Endothelial cell of umbilical vein (primary cell): ENCODE measurements around the gene SHC4. TPM values are rescaled to one million over a fixed set of nuclear protein-coding genes. Genes with fewer than 3 reads are reported as not detected.

Experiments
- BruUV-seq: library from RNA; stranded (reverse); fragments of 400-500 nt; replicated peaks from 2 replicates; lab custom pipeline; 2021; lab: Mats Ljungman, UMichigan
- CTCF ChIA-PET: fragments of 300-600, 350-600 bp; sonication (Branson Sonifier 250); formaldehyde crosslinking; loops from one replicate; lab custom pipeline; 2021; ENCODE audit warnings: antibody characterized with exemption, inconsistent platforms; lab: Charles Lee
- POLR2A ChIA-PET: fragments of 300-600, 350-600 bp; sonication (Branson Sonifier 250); formaldehyde crosslinking; loops from one replicate; lab custom pipeline; 2021; ENCODE audit warnings: antibody characterized with exemption, inconsistent platforms; lab: Charles Lee
- DNase-seq: peaks from one replicate; pipeline ENCODE4 v3.0.0-alpha.2; 2011; ENCODE audit warnings: low read depth, low spot score
- FAIRE-seq: peaks from 2 replicates; lab custom pipeline; 2011; peaks lifted over from hg19 to GRCh38; lab: Jason Lieb, UNC
- H2AFZ ChIP-seq: 2 replicates; pipeline ENCODE4 v1.6.0; 2012; ENCODE audit warnings: low read depth, low read length, control low read depth, inconsistent platforms
- H3K27ac ChIP-seq: 2 replicates; pipeline ENCODE4 v1.5.1; 2011; ENCODE audit warnings: low read depth, mild to moderate bottlenecking, control low read depth, low read length, moderate library complexity; ENCODE audit not compliant: insufficient read depth
- H3K27me3 ChIP-seq, 2 experiments: 2 replicates each; pipeline versions ENCODE4 v1.6.0 to v1.6.1; 2011; ENCODE audit warnings: low read length in 2 of 2, mixed read lengths in 1 of 2; ENCODE audit not compliant: control insufficient read depth in 2 of 2, insufficient read depth in 2 of 2
- H3K36me3 ChIP-seq, 2 experiments: 2 replicates in 1 of 2; 3 replicates in 1 of 2; pipeline ENCODE4 v1.5.1; 2011; ENCODE audit warnings: low read length in 2 of 2, mild to moderate bottlenecking in 1 of 2, moderate library complexity in 1 of 2; ENCODE audit not compliant: control insufficient read depth in 2 of 2, insufficient read depth in 2 of 2; ENCODE audit errors: extremely low read depth in 1 of 2
- H3K4me1 ChIP-seq: 3 replicates; pipeline ENCODE4 v1.5.1; 2011; ENCODE audit warnings: mild to moderate bottlenecking, low read length; ENCODE audit not compliant: control insufficient read depth, insufficient read depth; ENCODE audit errors: extremely low read depth
- H3K4me2 ChIP-seq: 2 replicates; pipeline ENCODE4 v1.6.1; 2011; ENCODE audit warnings: low read length, control low read depth, mixed read lengths; ENCODE audit not compliant: insufficient read depth
- H3K4me3 ChIP-seq, 3 experiments: fragments of 200-600 bp in 1 of 3; sonication (generic), shearing (Covaris generic) in 1 of 3; replicated peaks in 1 of 3; 2 replicates each; pipeline ENCODE4 v1.5.1; 2011 to 2016; ENCODE audit warnings: control low read depth in 3 of 3, low read length in 3 of 3, mild to moderate bottlenecking in 2 of 3, inconsistent platforms in 1 of 3, low read depth in 1 of 3, moderate library complexity in 1 of 3; ENCODE audit not compliant: insufficient read depth in 1 of 3
- H3K79me2 ChIP-seq: 2 replicates; pipeline ENCODE4 v1.6.0; 2012; ENCODE audit warnings: low read length, inconsistent platforms; ENCODE audit not compliant: control insufficient read depth, insufficient read depth
- H3K9ac ChIP-seq: replicated peaks from 2 replicates; pipeline ENCODE3; 2011; ENCODE audit warnings: low read length, control low read depth; ENCODE audit not compliant: insufficient read depth; ENCODE audit errors: extremely low read depth
- H3K9me1 ChIP-seq: replicated peaks from 3 replicates; pipeline ENCODE4 v1.6.0; 2011; ENCODE audit warnings: mild to moderate bottlenecking, low read length; ENCODE audit not compliant: control insufficient read depth, insufficient read depth; ENCODE audit errors: extremely low read depth
- H3K9me3 ChIP-seq: replicated peaks from 2 replicates; pipeline ENCODE4 v1.5.1; 2012; ENCODE audit warnings: low read length, inconsistent platforms; ENCODE audit not compliant: control insufficient read depth, insufficient read depth
- H4K20me1 ChIP-seq: replicated peaks from 2 replicates; pipeline ENCODE3; 2011; ENCODE audit warnings: mild to moderate bottlenecking, low read length; ENCODE audit not compliant: control insufficient read depth, insufficient read depth; ENCODE audit errors: extremely low read depth
- EZH2 ChIP-seq: IDR thresholded peaks from 2 replicates; pipeline ENCODE4 v1.6.1; 2012; ENCODE audit warnings: borderline replicate concordance, low read depth, mild to moderate bottlenecking, moderate library complexity, low read length, inconsistent platforms; ENCODE audit not compliant: severe bottlenecking
- FOS ChIP-seq: IDR thresholded peaks from 2 replicates; pipeline ENCODE4 v1.6.1; 2011; ENCODE audit warnings: mild to moderate bottlenecking, low read length, moderate library complexity, borderline replicate concordance; ENCODE audit not compliant: insufficient read depth
- GATA2 ChIP-seq: IDR thresholded peaks from 2 replicates; pipeline ENCODE4 v1.7.0; 2011; ENCODE audit warnings: low read depth, mild to moderate bottlenecking, moderate library complexity, mixed read lengths, low read length; ENCODE audit not compliant: insufficient read length, insufficient read depth
- JUN ChIP-seq: IDR thresholded peaks from 2 replicates; pipeline ENCODE4 v1.6.1; 2011; ENCODE audit warnings: borderline replicate concordance, low read depth; ENCODE audit not compliant: insufficient read length, insufficient read depth
- MYC ChIP-seq: IDR thresholded peaks from one replicate; pipeline ENCODE4 v1.6.1; 2011; ENCODE audit warnings: mild to moderate bottlenecking, low read depth, low read length
- POLR2A ChIP-seq: IDR thresholded peaks from 2 replicates; pipeline ENCODE4 v1.6.1; 2012; ENCODE audit warnings: low read depth, mild to moderate bottlenecking, control low read depth, low read length
- POLR2AphosphoS5 ChIP-seq: IDR thresholded peaks from 2 replicates; pipeline ENCODE4 v1.6.1; 2012; ENCODE audit warnings: low read depth, mild to moderate bottlenecking, control low read depth, low read length, moderate library complexity; ENCODE audit not compliant: insufficient read depth
- dilution Hi-C: fragments of 300-500 bp; cut with MboI; formaldehyde crosslinking; loops from one replicate; pipeline ENCODE4 v1.15.0; 2019; ENCODE audit warnings: low sequenced_read_pairs; ENCODE audit not compliant: extremely low pct_ligation_motif_present
- intact Hi-C: fragments of 100-400 bp; cut with micrococcal nuclease; formaldehyde crosslinking; loops from one replicate; pipeline ENCODE4 v1.10.0; 2022
- polyA plus RNA-seq, 4 experiments: library from polyadenylated mRNA; depleted of rRNA in 3 of 4; stranded (reverse) in 3 of 4; unstranded in 1 of 4; fragments of >200 nt; gene quantifications; 2 replicates each; pipeline versions ENCODE4 v1.2.1 to v1.2.3, GENCODE V29; 2011 to 2012; ENCODE audit warnings: missing spikeins in 1 of 4
- total RNA-seq: library from RNA; stranded (reverse); gene quantifications from 2 replicates; pipeline ENCODE4 v1.2.3, GENCODE V29; 2021
- TF ChIP-seq, protein P1 (sequence below), 2 donors: IDR thresholded peaks; 1 replicate in 1 of 2; 2 replicates in 1 of 2; pipeline ENCODE4 v1.5.1; 2011; ENCODE audit warnings: low read length in 2 of 2, mild to moderate bottlenecking in 2 of 2, moderate library complexity in 2 of 2, control low read depth in 1 of 2, inconsistent platforms in 1 of 2, low read depth in 1 of 2; ENCODE audit not compliant: insufficient read depth in 1 of 2; ENCODE audit errors: extremely low read depth in 1 of 2
- TF ChIP-seq, protein P2 (sequence below): IDR thresholded peaks from 2 replicates; pipeline ENCODE4 v1.6.1; 2011; ENCODE audit not compliant: insufficient read depth, insufficient read length

The SHC4 gene
- total and polyA plus RNA-seq, 2 donors (not counting 3 experiments of a cell fraction or from before 2014, with no cell fraction given) = 0.20 TPM; not detected in 1

- dilution Hi-C loops (no loop called here), intact Hi-C loops (no loop called here)
- Histone ChIP-seq H3K4me1 (peaks cover 10% of the 10 kb centered on the region), H3K79me2 (no peaks in the 10 kb centered on the region), H3K36me3 (no peaks in the 10 kb centered on the region), H3K4me3 (no peak overlapping the region), H2AFZ (no peak overlapping the region), H4K20me1 (no peaks in the 10 kb centered on the region), H3K9me1 (no peaks in the 10 kb centered on the region), H3K9me3 (no peaks in the 10 kb centered on the region), H3K27ac (no peak overlapping the region), H3K4me2 (no peak overlapping the region), H3K27me3 (peaks cover 2 to 6% of the 10 kb centered on the region in 2 experiments), H3K9ac (no peak overlapping the region)
- no peak for FAIRE-seq
- DNase-seq = no peak
- ChIA-PET POLR2A (no interaction called here), CTCF (no interaction called here)
- no TSS peak for BruUV-seq
- TF ChIP-seq GATA2 (no peak), MYC (no peak), POLR2AphosphoS5 (no peak), JUN (no peak), POLR2A (no peak), EZH2 (no peak), FOS (no peak)
- TF ChIP-seq, protein P1, sequence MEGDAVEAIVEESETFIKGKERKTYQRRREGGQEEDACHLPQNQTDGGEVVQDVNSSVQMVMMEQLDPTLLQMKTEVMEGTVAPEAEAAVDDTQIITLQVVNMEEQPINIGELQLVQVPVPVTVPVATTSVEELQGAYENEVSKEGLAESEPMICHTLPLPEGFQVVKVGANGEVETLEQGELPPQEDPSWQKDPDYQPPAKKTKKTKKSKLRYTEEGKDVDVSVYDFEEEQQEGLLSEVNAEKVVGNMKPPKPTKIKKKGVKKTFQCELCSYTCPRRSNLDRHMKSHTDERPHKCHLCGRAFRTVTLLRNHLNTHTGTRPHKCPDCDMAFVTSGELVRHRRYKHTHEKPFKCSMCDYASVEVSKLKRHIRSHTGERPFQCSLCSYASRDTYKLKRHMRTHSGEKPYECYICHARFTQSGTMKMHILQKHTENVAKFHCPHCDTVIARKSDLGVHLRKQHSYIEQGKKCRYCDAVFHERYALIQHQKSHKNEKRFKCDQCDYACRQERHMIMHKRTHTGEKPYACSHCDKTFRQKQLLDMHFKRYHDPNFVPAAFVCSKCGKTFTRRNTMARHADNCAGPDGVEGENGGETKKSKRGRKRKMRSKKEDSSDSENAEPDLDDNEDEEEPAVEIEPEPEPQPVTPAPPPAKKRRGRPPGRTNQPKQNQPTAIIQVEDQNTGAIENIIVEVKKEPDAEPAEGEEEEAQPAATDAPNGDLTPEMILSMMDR (IDR thresholded peaks at IDR 0.05; ENCODE audit: extremely low read depth in 1 of 2, insufficient read depth in 1 of 2, low read depth in 1 of 2, low read length in 2 of 2) = no peak
- TF ChIP-seq, protein P2, sequence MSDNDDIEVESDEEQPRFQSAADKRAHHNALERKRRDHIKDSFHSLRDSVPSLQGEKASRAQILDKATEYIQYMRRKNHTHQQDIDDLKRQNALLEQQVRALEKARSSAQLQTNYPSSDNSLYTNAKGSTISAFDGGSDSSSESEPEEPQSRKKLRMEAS = no peak
These were observed 41.7 kb downstream of the SHC4 start for GRCh38 chr15:48922046-48922445.
